ENCODE measurements around the gene ZBP1.

The ZBP1 gene

GRCh38 chr20:57655809-57656155, 35.6 kb upstream of the ZBP1 start:
- DNase-seq (ENCODE audit: low spot score in 2 of 2) (no peak), ATAC-seq (replicated peaks; ENCODE audit: extremely low read depth, poor library complexity, severe bottlenecking) (no peak)
- peaks cover 1% of the 10 kb centered on the region for H3K27me3 Mint-ChIP-seq
- H3K36me3 Mint-ChIP-seq (ENCODE audit: insufficient read depth), result peaks cover 1% of the 10 kb centered on the region
- no peak overlapping the region for H3K4me3 Mint-ChIP-seq
- H3K27ac Mint-ChIP-seq (ENCODE audit: low read depth), result peak overlapping the region; percentile 53
- peaks cover 20% of the 10 kb centered on the region for H3K4me1 Mint-ChIP-seq
- H3K9me3 Mint-ChIP-seq, result no peaks in the 10 kb centered on the region

GRCh38 chr20:57654998-57655808, 35.0 kb upstream of the ZBP1 start:
- H3K4me1 Mint-ChIP-seq, result peaks cover 20% of the 10 kb centered on the region
- peak in 1 of 2 donors; percentile 12 for DNase-seq (ENCODE audit: low spot score in 2 of 2)
- no peak for ATAC-seq (replicated peaks; ENCODE audit: extremely low read depth, poor library complexity, severe bottlenecking)
- H3K4me3 Mint-ChIP-seq, result no peak overlapping the region
- H3K27ac Mint-ChIP-seq (ENCODE audit: low read depth), result peak overlapping the region; percentile 53
- no peaks in the 10 kb centered on the region for H3K9me3 Mint-ChIP-seq
- H3K27me3 Mint-ChIP-seq, result peaks cover 7% of the 10 kb centered on the region
- H3K36me3 Mint-ChIP-seq (ENCODE audit: insufficient read depth), result peaks cover 1% of the 10 kb centered on the region

DNA sequence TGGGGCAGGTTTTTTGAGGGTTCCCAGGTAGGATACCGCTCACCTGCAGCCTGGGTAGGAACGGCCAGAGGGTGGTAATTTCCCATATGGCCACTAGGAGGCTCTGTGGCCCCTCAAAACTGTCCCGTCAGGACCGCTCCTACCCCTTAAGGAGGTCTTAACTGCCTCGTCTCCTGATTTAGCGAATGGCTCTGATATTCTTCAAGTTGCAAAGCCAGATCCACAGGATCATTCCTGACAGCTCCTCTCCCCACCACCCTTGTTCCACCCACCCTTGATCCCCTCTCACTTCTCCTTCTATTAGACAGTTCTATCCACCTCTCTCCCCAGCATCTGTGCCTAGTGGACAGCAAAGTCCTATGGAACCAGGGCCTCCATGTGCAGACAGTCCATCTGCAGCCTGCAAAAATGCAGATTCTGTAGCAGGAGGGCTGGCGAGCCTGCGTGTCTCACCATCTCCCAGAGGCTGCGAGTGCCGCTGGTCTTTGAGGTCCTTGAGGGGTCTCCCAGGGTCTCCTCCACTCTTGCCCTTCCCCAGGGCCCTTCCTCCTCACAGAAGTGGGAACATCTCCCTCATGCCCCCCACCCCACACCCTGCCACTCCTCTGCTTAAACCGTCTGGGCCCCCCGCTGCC, 34.3 kb upstream of the ZBP1 start:
- Mint-ChIP-seq H3K27ac (ENCODE audit: low read depth) (no peak overlapping the region), H3K4me1 (peaks cover 20% of the 10 kb centered on the region), H3K4me3 (no peak overlapping the region), H3K36me3 (ENCODE audit: insufficient read depth) (peaks cover 1% of the 10 kb centered on the region), H3K9me3 (no peaks in the 10 kb centered on the region), H3K27me3 (peaks cover 11% of the 10 kb centered on the region)
- peak; percentile 52 for ATAC-seq (replicated peaks; ENCODE audit: extremely low read depth, poor library complexity, severe bottlenecking)
- DNase-seq (ENCODE audit: low spot score in 2 of 2), result peak; percentile 38 to 40

GRCh38 chr20:57653910-57654309, 33.7 kb upstream of the ZBP1 start:
- DNase-seq (ENCODE audit: low spot score in 2 of 2), result peak in 1 of 2 donors; percentile 9
- H3K4me3 Mint-ChIP-seq, result no peak overlapping the region
- no peak for ATAC-seq (replicated peaks; ENCODE audit: extremely low read depth, poor library complexity, severe bottlenecking)
- peaks cover 1% of the 10 kb centered on the region for H3K36me3 Mint-ChIP-seq (ENCODE audit: insufficient read depth)
- H3K9me3 Mint-ChIP-seq, result no peaks in the 10 kb centered on the region
- H3K27ac Mint-ChIP-seq (ENCODE audit: low read depth), result no peak overlapping the region
- H3K4me1 Mint-ChIP-seq, result peaks cover 20% of the 10 kb centered on the region
- peaks cover 11% of the 10 kb centered on the region for H3K27me3 Mint-ChIP-seq

GRCh38 chr20:57653546-57653900, 33.3 kb upstream of the ZBP1 start:
- ATAC-seq (replicated peaks; ENCODE audit: extremely low read depth, poor library complexity, severe bottlenecking) (no peak), DNase-seq (ENCODE audit: low spot score in 2 of 2) (no peak)
- Mint-ChIP-seq H3K9me3 (no peaks in the 10 kb centered on the region), H3K27me3 (peaks cover 15% of the 10 kb centered on the region), H3K36me3 (ENCODE audit: insufficient read depth) (peaks cover 1% of the 10 kb centered on the region), H3K27ac (ENCODE audit: low read depth) (no peak overlapping the region), H3K4me1 (peaks cover 20% of the 10 kb centered on the region), H3K4me3 (no peak overlapping the region)

DNA sequence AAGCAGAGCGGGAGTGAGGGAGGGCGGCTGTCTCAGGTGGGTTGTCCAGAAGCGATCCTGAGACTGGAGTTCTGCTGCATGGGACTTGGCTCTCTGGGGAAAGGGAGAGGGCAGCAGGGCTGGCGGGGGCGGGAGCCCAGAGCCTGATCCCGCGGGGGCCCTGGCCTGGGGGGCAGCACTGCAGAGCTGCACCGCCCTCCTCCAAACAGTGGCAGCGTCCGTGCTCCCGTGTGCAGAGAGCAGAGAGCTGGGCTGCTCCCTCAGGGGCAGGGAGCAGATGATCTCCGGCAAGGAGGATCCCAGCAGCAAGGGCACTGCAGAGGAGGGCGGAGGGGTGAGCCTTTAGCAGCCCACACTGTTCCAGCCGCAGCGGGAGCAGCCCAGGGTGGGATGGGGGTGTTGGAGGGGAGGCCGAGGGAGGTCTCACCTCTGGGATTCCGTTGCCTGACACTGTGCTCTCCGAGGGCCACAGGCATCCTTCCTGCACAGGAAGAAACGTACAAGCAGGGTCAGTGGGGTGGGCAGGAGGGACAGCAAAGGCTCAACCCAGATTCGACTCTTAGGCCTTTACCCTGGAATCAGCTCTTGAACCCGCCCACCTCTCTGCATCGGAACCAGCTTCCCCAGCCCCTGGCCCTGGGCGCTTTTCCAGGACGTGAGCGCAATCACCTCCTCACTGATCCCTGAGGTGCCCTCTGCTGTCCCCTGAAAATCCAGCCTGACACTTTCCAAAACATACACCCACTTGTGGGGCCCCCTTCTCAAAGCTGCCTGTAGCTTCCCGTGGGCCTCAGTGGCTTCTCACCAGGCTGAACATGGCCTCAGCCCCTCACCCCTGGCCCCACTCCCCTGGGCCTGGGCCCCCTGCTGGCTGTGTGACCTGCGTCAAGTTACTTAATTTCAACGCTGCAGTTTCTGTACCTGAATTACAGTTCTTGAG, 32.6 kb upstream of the ZBP1 start:
- H3K36me3 Mint-ChIP-seq (ENCODE audit: insufficient read depth), result peaks cover 4% of the 10 kb centered on the region
- H3K9me3 Mint-ChIP-seq, result no peaks in the 10 kb centered on the region
- no peak for ATAC-seq (replicated peaks; ENCODE audit: extremely low read depth, poor library complexity, severe bottlenecking)
- H3K27me3 Mint-ChIP-seq, result peaks cover 21% of the 10 kb centered on the region
- peak; percentile 3 to 12 for DNase-seq (ENCODE audit: low spot score in 2 of 2)
- peaks cover 18% of the 10 kb centered on the region for H3K4me1 Mint-ChIP-seq
- H3K4me3 Mint-ChIP-seq, result no peak overlapping the region
- no peak overlapping the region for H3K27ac Mint-ChIP-seq (ENCODE audit: low read depth)

GRCh38 chr20:57651881-57652605, 31.8 kb upstream of the ZBP1 start:
- H3K27me3 Mint-ChIP-seq, result peaks cover 21% of the 10 kb centered on the region
- H3K36me3 Mint-ChIP-seq (ENCODE audit: insufficient read depth), result peaks cover 4% of the 10 kb centered on the region
- no peaks in the 10 kb centered on the region for H3K9me3 Mint-ChIP-seq
- ATAC-seq (replicated peaks; ENCODE audit: extremely low read depth, poor library complexity, severe bottlenecking), result no peak
- H3K4me3 Mint-ChIP-seq, result no peak overlapping the region
- no peak overlapping the region for H3K27ac Mint-ChIP-seq (ENCODE audit: low read depth)
- peak; percentile 7 to 10 for DNase-seq (ENCODE audit: low spot score in 2 of 2)
- peaks cover 17% of the 10 kb centered on the region for H3K4me1 Mint-ChIP-seq

DNA sequence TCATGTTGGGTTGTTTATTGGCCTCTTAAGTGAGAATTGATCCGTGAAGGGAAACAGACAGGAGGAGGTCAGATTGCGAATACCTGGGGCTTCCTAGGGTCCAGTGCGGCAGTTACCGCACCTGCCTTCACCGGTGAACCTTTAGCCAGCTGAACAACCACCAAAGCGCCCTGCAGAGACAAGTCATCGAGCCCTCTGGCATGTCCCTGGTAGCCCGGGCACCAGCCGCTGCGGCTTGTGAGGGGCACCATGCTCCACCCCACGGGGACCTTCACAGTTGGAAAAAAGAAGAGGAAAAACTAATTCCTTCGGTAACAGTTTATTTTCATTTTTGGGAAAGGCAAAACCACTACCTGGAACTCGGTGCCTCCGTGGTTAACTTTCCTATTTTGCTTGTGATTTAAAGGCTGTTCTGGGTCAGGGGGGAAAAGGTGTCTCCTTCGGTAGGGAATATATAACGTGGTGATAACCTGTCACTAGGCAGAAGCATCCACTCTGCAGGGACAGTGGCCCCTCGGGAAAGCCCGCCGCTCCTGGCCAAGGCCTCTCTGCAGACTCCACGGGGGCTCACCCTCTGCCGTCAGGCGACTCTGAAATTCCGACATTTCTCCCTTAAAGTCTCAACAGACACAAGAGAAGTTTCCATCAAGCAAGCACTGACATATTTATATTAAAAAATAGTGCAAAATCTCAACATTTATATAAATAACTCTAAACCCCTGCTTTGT, 30.7 kb upstream of the ZBP1 start:
- ATAC-seq (replicated peaks; ENCODE audit: extremely low read depth, poor library complexity, severe bottlenecking) (no peak), DNase-seq (ENCODE audit: low spot score in 2 of 2) (peak; percentile 5 to 6)
- Mint-ChIP-seq H3K27ac (ENCODE audit: low read depth) (no peak overlapping the region), H3K9me3 (no peaks in the 10 kb centered on the region), H3K4me1 (peaks cover 17% of the 10 kb centered on the region), H3K4me3 (no peak overlapping the region), H3K27me3 (peaks cover 21% of the 10 kb centered on the region), H3K36me3 (ENCODE audit: insufficient read depth) (peaks cover 4% of the 10 kb centered on the region)

GRCh38 chr20:57650266-57650665, 30.0 kb upstream of the ZBP1 start:
- no peak overlapping the region for H3K4me3 Mint-ChIP-seq
- no peak for ATAC-seq (replicated peaks; ENCODE audit: extremely low read depth, poor library complexity, severe bottlenecking)

GRCh38 chr20:57649617-57650015, 29.4 kb upstream of the ZBP1 start:
- DNase-seq (ENCODE audit: low spot score in 2 of 2), result peak in 1 of 2 donors; percentile 12
- Mint-ChIP-seq H3K4me1 (peaks cover 10% of the 10 kb centered on the region), H3K4me3 (no peak overlapping the region), H3K9me3 (peaks cover 4% of the 10 kb centered on the region), H3K27me3 (peaks cover 21% of the 10 kb centered on the region), H3K27ac (ENCODE audit: low read depth) (no peak overlapping the region), H3K36me3 (ENCODE audit: insufficient read depth) (peaks cover 3% of the 10 kb centered on the region)
- no peak for ATAC-seq (replicated peaks; ENCODE audit: extremely low read depth, poor library complexity, severe bottlenecking)

More at GRCh38 chr20:57650266-57650665, 30.0 kb upstream of the ZBP1 start:
- Mint-ChIP-seq H3K9me3 (no peaks in the 10 kb centered on the region), H3K27ac (ENCODE audit: low read depth) (no peak overlapping the region), H3K27me3 (peaks cover 21% of the 10 kb centered on the region), H3K36me3 (ENCODE audit: insufficient read depth) (peaks cover 4% of the 10 kb centered on the region), H3K4me1 (peaks cover 17% of the 10 kb centered on the region)
- DNase-seq (ENCODE audit: low spot score in 2 of 2), result peak in 1 of 2 donors; percentile 3

GRCh38 chr20:57648878-57649616, 28.8 kb upstream of the ZBP1 start:
- Mint-ChIP-seq H3K9me3 (peaks cover 5% of the 10 kb centered on the region), H3K27ac (ENCODE audit: low read depth) (no peak overlapping the region), H3K4me3 (no peak overlapping the region), H3K36me3 (ENCODE audit: insufficient read depth) (peaks cover 3% of the 10 kb centered on the region), H3K4me1 (peaks cover 5% of the 10 kb centered on the region), H3K27me3 (peaks cover 21% of the 10 kb centered on the region)
- peak in 1 of 2 donors; percentile 1 for DNase-seq (ENCODE audit: low spot score in 2 of 2)
- no peak for ATAC-seq (replicated peaks; ENCODE audit: extremely low read depth, poor library complexity, severe bottlenecking)
